Inflammatory macrophage treated with lipopolysaccharide for 1 hour (primary cell): ENCODE data around the gene PRSS12.
"Not testable (repeated sequence)": the region's sequence is repeated elsewhere in the genome, so short reads cannot be mapped to it uniquely, and the experiment has no call there.

Experiments
- DNase-seq, 2 donors: peaks; one replicate each; pipeline ENCODE4 v3.0.0-alpha.2; 2020 to 2022

The PRSS12 gene

GRCh38 chr4:118352843-118353533 lies at the start of gene PRSS12:
TSS of gene PRSS12 (minus strand) at chr4:118353003. CDS start at chr4:118352720, 283 bp downstream.
- DNase-seq = peak; percentile 10 to 55

GRCh38 chr4:118400356-118400755 lies 47.6 kb upstream of the PRSS12 start:
- DNase-seq = no peak

- DNase-seq = not testable (repeated sequence)
Observed at GRCh38 chr4:118399883-118400282, 47.1 kb upstream of the PRSS12 start.

GRCh38 chr4:118398226-118399090 lies 45.7 kb upstream of the PRSS12 start:
- DNase-seq = no peak

GRCh38 chr4:118397623-118397979 lies 44.8 kb upstream of the PRSS12 start:
- no peak for DNase-seq

- no peak for DNase-seq
Observed at GRCh38 chr4:118396881-118397622, 44.2 kb upstream of the PRSS12 start.

GRCh38 chr4:118395057-118395644 lies 42.3 kb upstream of the PRSS12 start:
- DNase-seq = no peak

GRCh38 chr4:118392509-118392908 lies 39.7 kb upstream of the PRSS12 start:
- not testable (repeated sequence) for DNase-seq

GRCh38 chr4:118390121-118390520 lies 37.3 kb upstream of the PRSS12 start:
- DNase-seq = no peak

- no peak for DNase-seq
Observed at GRCh38 chr4:118389721-118390120, 36.9 kb upstream of the PRSS12 start.

GRCh38 chr4:118388606-118389005 lies 35.8 kb upstream of the PRSS12 start:
- no peak for DNase-seq

GRCh38 chr4:118381902-118382301 lies 29.1 kb upstream of the PRSS12 start:
- DNase-seq = no peak

- DNase-seq = no peak
Observed at GRCh38 chr4:118373614-118374255, 20.9 kb upstream of the PRSS12 start.

GRCh38 chr4:118372251-118372650 lies 19.4 kb upstream of the PRSS12 start:
- no peak for DNase-seq

- no peak for DNase-seq
Observed at GRCh38 chr4:118369231-118369630, 16.4 kb upstream of the PRSS12 start.

- no peak for DNase-seq
Observed at GRCh38 chr4:118367872-118368271, 15.1 kb upstream of the PRSS12 start.

GRCh38 chr4:118367361-118367760 lies 14.6 kb upstream of the PRSS12 start:
- DNase-seq = peak; percentile 11 to 34

GRCh38 chr4:118363166-118363565 lies 10.4 kb upstream of the PRSS12 start:
- no peak for DNase-seq

- no peak for DNase-seq
Observed at GRCh38 chr4:118361192-118361591, 8.4 kb upstream of the PRSS12 start.

GRCh38 chr4:118360106-118360505 lies 7.3 kb upstream of the PRSS12 start:
- DNase-seq = no peak

GRCh38 chr4:118357601-118358000 lies 4.8 kb upstream of the PRSS12 start:
- DNase-seq = no peak

- no peak for DNase-seq
Observed at GRCh38 chr4:118356731-118357130, 3.9 kb upstream of the PRSS12 start.

GRCh38 chr4:118356111-118356510 lies 3.3 kb upstream of the PRSS12 start:
- no peak for DNase-seq
